Esophagus squamous epithelium (tissue), 4 donors: Measurements from ENCODE around the gene ANO2.

Experiments
- CTCF ChIP-seq, 6 experiments: fragments of 450-650 bp in 4 of 6; fragments of 200-600 bp in 2 of 6; sonication (generic) in 2 of 6; IDR thresholded peaks; one replicate each; pipeline ENCODE4 v1.5.1; 2016 to 2019; ENCODE audit warnings: antibody characterized with exemption in 6 of 6, mild to moderate bottlenecking in 4 of 6, moderate library complexity in 4 of 6
- POLR2A ChIP-seq, 4 donors: fragments of 450-650 bp; IDR thresholded peaks; one replicate each; pipeline ENCODE4 v1.6.1; 2017; ENCODE audit warnings: antibody characterized with exemption in 4 of 4, mild to moderate bottlenecking in 4 of 4, moderate library complexity in 3 of 4

DNA sequence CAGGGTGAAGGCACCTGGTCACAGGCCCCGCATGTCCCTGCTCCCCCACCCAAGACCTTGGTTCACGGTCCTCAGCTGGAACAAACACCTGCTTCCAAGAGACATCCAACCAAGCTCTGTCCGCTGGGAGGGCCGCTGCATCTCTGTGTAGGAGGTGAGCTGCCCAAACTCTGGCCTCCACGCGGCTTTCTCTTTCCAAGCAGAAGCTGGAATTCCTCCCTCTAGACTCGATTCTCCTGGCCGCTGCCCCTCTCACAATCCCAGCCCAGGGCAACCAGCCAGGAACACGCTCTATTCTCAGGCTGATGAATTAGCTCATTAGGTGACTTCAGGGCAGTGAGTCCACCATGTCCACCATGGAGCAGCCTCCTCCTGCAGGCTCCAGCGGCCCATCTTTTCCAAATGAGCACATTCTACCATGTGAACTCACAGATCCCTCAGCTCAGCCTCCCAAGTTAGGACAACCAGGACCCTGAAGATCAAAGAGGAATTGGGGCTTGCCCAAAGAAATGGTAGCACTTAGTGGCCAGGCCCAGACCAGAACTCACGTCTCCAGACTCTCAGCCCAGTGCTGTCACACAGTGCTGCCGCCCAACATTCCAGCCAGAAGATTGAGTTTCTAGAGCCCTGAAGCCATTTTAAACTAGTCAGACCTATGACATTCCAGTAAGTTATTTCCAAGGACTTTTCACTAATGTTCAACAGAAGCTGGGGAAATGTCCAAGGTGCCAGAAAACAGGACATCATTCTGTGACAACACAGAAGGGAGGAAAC lies 146.6 kb downstream of the ANO2 start:
- TF ChIP-seq POLR2A (IDR thresholded peaks at IDR 0.05) (no peak), CTCF (IDR thresholded peaks at IDR 0.05) (no peak)
